ENCODE results near the gene TMEM117. TPM values are rescaled to one million over a fixed set of nuclear protein-coding genes. Genes with fewer than 3 reads are reported as not detected.

Gene TMEM117
- total RNA-seq, result 10 to 100 TPM in 1 of 6 experiments, 1 to 10 TPM in 5; 2.4 to 15.3 (median 3.1) TPM
- long read RNA-seq, result 0 reads

DNA sequence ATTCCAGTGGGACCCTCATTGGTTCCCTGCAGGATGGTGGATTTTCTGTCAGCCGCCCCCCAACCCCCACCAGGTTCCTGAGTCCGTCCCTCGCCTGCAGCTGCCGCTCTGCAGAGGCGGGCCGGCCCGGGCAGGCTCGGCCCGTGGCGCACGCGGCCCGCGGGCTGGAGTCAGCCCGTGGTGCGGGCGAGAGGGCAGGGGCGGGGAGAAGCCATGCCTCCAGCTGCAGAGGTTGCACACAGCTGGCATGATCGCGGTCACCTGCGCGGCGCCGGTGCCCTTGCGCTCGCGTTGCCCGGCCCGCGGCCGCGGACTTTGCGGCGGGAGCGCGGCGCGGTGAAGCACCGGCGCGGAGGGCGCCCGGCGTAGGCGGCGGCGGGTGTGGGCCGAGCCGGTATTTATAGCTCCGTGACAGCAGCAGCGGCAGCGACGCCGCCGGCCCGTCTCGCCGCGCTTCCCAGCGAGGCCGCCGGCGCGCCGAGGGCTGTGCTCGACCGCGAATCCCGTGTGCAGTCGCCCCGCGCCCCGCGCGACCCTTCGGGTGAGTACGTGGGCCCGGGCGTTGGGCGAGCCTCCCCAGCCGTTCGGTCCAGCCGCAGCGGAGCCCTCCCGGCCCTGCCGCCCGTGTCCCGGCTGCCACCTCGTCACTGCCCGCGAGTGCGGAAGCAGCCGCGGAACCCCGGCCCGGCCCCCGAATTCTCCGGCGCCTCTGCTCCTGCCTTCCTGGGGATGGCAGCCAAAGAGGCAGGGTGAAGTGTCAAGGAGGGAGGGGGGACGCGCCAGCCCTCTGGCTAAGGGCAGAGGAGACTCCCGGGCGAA is at the start of gene TMEM117:
Gene TMEM117 (plus strand): TSS at position 426 of the 819 bp plus-strand sequence.
- ATAC-seq (peak; percentile 81 to 87 (median 86)), DNase-seq (peak; percentile 78 to 81 (median 80))
- WGBS (ENCODE audit: insufficient coverage, low coverage, low lambda C conversion rate, missing lambda C conversion rate), result 0% methylated on average over 3 of the region's 103 CpGs
- no peaks in the 10 kb centered on the region for H3K9me3 ChIP-seq
- H3K4me1 ChIP-seq, result peaks cover 0 to 17% (median 1%) of the 10 kb centered on the region in 4 donors
- intact Hi-C loops (cut with DNase I), result no loop called here
- H3K36me3 ChIP-seq, result no peaks in the 10 kb centered on the region
- TF ChIP-seq POLR2A (IDR thresholded peaks at IDR 0.05), result peak; percentile 80
- TF ChIP-seq, protein P1, sequence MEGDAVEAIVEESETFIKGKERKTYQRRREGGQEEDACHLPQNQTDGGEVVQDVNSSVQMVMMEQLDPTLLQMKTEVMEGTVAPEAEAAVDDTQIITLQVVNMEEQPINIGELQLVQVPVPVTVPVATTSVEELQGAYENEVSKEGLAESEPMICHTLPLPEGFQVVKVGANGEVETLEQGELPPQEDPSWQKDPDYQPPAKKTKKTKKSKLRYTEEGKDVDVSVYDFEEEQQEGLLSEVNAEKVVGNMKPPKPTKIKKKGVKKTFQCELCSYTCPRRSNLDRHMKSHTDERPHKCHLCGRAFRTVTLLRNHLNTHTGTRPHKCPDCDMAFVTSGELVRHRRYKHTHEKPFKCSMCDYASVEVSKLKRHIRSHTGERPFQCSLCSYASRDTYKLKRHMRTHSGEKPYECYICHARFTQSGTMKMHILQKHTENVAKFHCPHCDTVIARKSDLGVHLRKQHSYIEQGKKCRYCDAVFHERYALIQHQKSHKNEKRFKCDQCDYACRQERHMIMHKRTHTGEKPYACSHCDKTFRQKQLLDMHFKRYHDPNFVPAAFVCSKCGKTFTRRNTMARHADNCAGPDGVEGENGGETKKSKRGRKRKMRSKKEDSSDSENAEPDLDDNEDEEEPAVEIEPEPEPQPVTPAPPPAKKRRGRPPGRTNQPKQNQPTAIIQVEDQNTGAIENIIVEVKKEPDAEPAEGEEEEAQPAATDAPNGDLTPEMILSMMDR (IDR thresholded peaks at IDR 0.05), result no peak
- H3K4me3 ChIP-seq, result peak within 1 kb of the TSS; percentile 70 to 85 (median 76)
- H3K27me3 ChIP-seq, result no peaks in the 10 kb centered on the region
- H3K27ac ChIP-seq, result peak within 1 kb of the TSS; percentile 90 to 96 (median 92)

DNA sequence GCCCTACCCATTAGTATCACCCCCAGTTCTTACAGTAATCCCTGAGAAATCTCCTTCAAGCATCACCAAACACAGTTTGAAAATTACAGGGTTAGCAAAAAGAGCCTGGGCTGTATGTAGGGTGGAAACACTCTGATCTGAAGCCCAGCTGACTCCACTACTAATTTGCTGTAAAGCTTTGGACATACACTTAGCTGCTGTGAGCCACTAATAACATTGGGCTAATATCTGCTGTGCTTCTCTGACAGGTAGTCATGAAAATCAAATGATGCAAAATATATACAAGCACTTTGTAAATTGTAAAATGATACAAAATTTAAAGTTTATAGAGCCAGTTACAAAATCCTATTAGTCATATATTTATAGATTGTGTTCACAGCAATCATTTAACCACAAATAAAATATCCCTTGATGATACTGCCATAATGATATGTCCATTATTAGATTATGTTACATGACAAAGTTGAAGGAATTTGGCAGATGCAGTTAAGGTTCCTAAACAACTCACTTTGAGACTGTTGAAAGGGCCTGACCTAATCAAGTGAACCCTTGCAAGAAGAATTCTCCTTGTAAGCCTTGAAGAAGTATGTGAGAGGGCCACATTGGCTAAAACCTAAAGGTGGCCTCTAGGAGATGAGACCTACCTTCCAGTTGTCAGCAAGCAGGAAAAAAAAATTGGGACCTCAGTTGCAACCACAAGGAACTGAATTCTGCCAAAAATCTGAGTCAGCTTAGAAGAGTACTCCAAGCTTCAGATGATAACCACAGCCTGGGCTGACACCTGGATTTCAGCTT is 48.8 kb upstream of the TMEM117 start:
- Histone ChIP-seq H3K9me3 (no peaks in the 10 kb centered on the region), H3K27ac (no peak overlapping the region), H3K4me3 (no peak overlapping the region), H3K27me3 (no peaks in the 10 kb centered on the region), H3K4me1 (no peaks in the 10 kb centered on the region), H3K36me3 (peaks cover 0 to 55% (median 12%) of the 10 kb centered on the region in 4 donors)
- intact Hi-C loops (cut with DNase I), result no loop called here
- no peak for TF ChIP-seq POLR2A (IDR thresholded peaks at IDR 0.05)
- TF ChIP-seq, protein P1 (IDR thresholded peaks at IDR 0.05), result no peak
- no peak for DNase-seq
- ATAC-seq, result no peak

DNA sequence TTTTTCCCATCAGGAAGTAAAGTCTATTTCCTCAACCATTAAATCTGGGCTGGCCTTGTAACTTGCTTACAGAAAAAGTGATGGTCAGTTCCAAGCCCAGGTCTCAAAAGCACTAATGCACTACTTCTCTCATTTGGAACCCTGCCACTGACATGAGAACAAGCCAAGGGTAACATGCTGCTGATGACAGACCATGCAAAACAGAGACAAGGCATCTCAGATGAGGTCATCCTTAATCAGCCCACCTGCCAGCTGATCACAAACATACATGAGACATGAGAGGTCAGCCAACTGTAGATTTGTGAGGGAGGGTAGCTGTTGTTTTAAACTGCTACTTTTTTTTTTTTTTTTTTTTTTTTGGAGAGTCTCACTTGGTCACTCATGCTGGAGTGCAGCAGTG is 45.9 kb upstream of the TMEM117 start:
- no peak for DNase-seq
- Histone ChIP-seq H3K9me3 (no peaks in the 10 kb centered on the region), H3K27ac (no peak overlapping the region), H3K36me3 (peaks cover 0 to 30% (median 5%) of the 10 kb centered on the region in 4 donors), H3K4me3 (no peak overlapping the region), H3K4me1 (no peaks in the 10 kb centered on the region), H3K27me3 (no peaks in the 10 kb centered on the region)
- peak in 1 of 4 donors; percentile 39 for ATAC-seq
- TF ChIP-seq, protein P1 (IDR thresholded peaks at IDR 0.05), result no peak
- no peak for TF ChIP-seq POLR2A (IDR thresholded peaks at IDR 0.05)
- intact Hi-C loops (cut with DNase I), result no loop called here

DNA sequence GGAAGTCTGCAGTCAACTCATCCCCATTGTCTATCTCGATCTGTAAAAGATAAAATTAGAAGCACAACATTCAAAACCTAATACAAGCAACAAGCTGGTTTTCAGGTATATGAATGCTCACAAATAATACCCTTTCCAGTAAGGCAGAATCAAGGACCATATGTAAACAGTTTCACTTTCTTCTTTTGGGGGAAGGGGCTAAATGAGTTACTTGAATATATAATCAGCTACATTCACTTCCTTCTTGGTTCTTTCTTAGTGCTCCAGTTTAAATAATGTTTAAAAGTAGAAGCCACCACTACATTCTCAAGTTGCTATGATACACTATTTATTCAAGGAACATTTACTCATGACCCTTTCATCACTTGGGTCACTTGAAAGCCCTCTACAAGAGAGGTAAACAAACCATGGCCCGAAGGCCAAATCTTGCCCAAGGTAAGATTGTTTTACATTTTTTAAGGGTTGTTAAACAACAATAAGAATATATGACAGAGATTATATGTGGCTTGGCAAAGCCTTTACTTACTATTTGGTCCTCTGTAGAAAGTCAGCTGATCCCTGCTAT is 40.1 kb upstream of the TMEM117 start:
- H3K27ac ChIP-seq, result no peak overlapping the region
- TF ChIP-seq, protein P1 (IDR thresholded peaks at IDR 0.05), result no peak
- TF ChIP-seq POLR2A (IDR thresholded peaks at IDR 0.05), result no peak
- no peak for DNase-seq
- WGBS (ENCODE audit: insufficient coverage, low coverage, low lambda C conversion rate, missing lambda C conversion rate), result 40% methylated on average over 2 of the region's 2 CpGs
- H3K4me3 ChIP-seq, result no peak overlapping the region
- ATAC-seq, result peak in 3 of 4 donors; percentile 36 to 55 (median 47)
- H3K36me3 ChIP-seq, result peaks cover 4 to 58% (median 27%) of the 10 kb centered on the region in 4 donors
- intact Hi-C loops (cut with DNase I), result no loop called here
- H3K9me3 ChIP-seq, result no peaks in the 10 kb centered on the region
- peaks cover 0 to 6% (median 0%) of the 10 kb centered on the region in 4 donors for H3K4me1 ChIP-seq
- H3K27me3 ChIP-seq, result no peaks in the 10 kb centered on the region
